ENCODE measurements around the gene WASHC4.

GRCh38 chr12:105206686-105207374, 99.3 kb downstream of the WASHC4 start:
- TF ChIP-seq CTCF (IDR thresholded peaks at IDR 0.05) = no peak
- TF ChIP-seq CEBPB (IDR thresholded peaks at IDR 0.05) = no peak
- no peak for TF ChIP-seq POLR2A (IDR thresholded peaks at IDR 0.05; ENCODE audit: low read length)
- no peak for TF ChIP-seq MYC (IDR thresholded peaks at IDR 0.05; ENCODE audit: borderline replicate concordance, low read length)
- no peak for TF ChIP-seq MAX (IDR thresholded peaks at IDR 0.05)
- no peak for TF ChIP-seq RAD21 (conservative IDR thresholded peaks at IDR 0.05 in 1 of 2, IDR thresholded peaks at IDR 0.05 in 1 of 2)
- TF ChIP-seq MAZ (IDR thresholded peaks at IDR 0.05; ENCODE audit: borderline replicate concordance, low read depth, low read length) = no peak
- no peak for TF ChIP-seq EP300 (IDR thresholded peaks at IDR 0.05)
